Measurements from ENCODE around the gene PLXNA1.

DNA sequence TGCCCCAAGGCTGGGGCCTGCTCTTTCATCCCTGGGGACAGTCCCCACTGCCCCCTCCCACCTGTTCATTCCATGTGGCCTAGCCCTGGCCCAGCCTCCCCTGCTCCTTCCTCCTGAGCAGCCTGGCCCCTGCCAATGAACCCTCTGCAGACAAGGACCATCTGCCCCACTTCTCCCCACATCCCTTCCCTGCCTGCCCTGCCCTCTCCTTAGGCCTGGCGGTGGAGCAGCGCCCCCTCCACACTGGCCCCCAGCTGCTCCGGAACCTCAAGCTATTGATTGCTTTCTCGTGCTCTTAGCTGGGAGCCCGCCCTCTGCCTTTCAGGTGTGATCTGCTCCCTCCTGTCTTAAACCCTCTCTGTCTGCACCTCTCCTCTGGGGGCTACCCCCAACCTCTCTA lies 8.0 kb downstream of the PLXNA1 start:
- TF ChIP-seq POLR2A (IDR thresholded peaks at IDR 0.05) (no peak), EP300 (IDR thresholded peaks at IDR 0.05) (no peak), CTCF (IDR thresholded peaks at IDR 0.05) (no peak)

All from ovary (tissue), 3 donors.